GM21786 (cell line): ENCODE data around the gene PPP1CC.
"Not testable (repeated sequence)": the region's sequence is repeated elsewhere in the genome, so short reads cannot be mapped to it uniquely, and the experiment has no call there.

Experiments used
- ATAC-seq: cut with Tn5 transposase; IDR thresholded peaks from one replicate; pipeline ENCODE4 v1.9.1; 2021; ENCODE audit not compliant: unreplicated experiment

Gene PPP1CC

GRCh38 chr12:110756611-110757010 lies 13.9 kb upstream of the PPP1CC start:
- ATAC-seq = no peak

GRCh38 chr12:110754101-110754793 lies 11.6 kb upstream of the PPP1CC start:
- ATAC-seq = no peak

GRCh38 chr12:110750784-110751461 lies 8.2 kb upstream of the PPP1CC start:
- no peak for ATAC-seq

- ATAC-seq = no peak
Observed at GRCh38 chr12:110746550-110746949, 3.9 kb upstream of the PPP1CC start.

- ATAC-seq = no peak
Observed at GRCh38 chr12:110745542-110746284, 3.0 kb upstream of the PPP1CC start.

- ATAC-seq = no peak
Observed at GRCh38 chr12:110744601-110745264, 2.0 kb upstream of the PPP1CC start.

GRCh38 chr12:110744151-110744571 lies 1.5 kb upstream of the PPP1CC start:
- no peak for ATAC-seq

GRCh38 chr12:110743571-110744093 lies 941 bp upstream of the PPP1CC start:
- ATAC-seq = no peak

- peak; percentile 10 for ATAC-seq
Observed at GRCh38 chr12:110742096-110742717, 484 bp downstream of the PPP1CC start.

GRCh38 chr12:110741341-110742095 lies 1.2 kb downstream of the PPP1CC start:
- ATAC-seq = no peak

- no peak for ATAC-seq
Observed at GRCh38 chr12:110739894-110740293, 2.8 kb downstream of the PPP1CC start.

GRCh38 chr12:110739488-110739887 lies 3.2 kb downstream of the PPP1CC start:
- no peak for ATAC-seq

GRCh38 chr12:110737532-110737931 lies 5.2 kb downstream of the PPP1CC start:
- ATAC-seq = no peak

GRCh38 chr12:110737016-110737415 lies 5.7 kb downstream of the PPP1CC start:
- not testable (repeated sequence) for ATAC-seq

- ATAC-seq = no peak
Observed at GRCh38 chr12:110733900-110734299, 8.8 kb downstream of the PPP1CC start.

- ATAC-seq = no peak
Observed at GRCh38 chr12:110733089-110733715, 9.5 kb downstream of the PPP1CC start.

GRCh38 chr12:110732572-110732971 lies 10.1 kb downstream of the PPP1CC start:
- ATAC-seq = no peak

- ATAC-seq = no peak
Observed at GRCh38 chr12:110731479-110731878, 11.2 kb downstream of the PPP1CC start.

- ATAC-seq = no peak
Observed at GRCh38 chr12:110728628-110729027, 14.1 kb downstream of the PPP1CC start.
